GM12873 (cell line): ENCODE data around the gene ANKRD65.

Experiments
- CTCF ChIP-seq: IDR thresholded peaks from 2 replicates; pipeline ENCODE4 v1.5.1; 2012; ENCODE audit warnings: low read depth, mild to moderate bottlenecking, moderate library complexity, low read length, control low read depth; ENCODE audit not compliant: insufficient read depth; ENCODE audit errors: missing control alignments

The ANKRD65 gene

GRCh38 chr1:1399872-1400575, 21.1 kb downstream of the ANKRD65 start:
- no peak for TF ChIP-seq CTCF

GRCh38 chr1:1399187-1399871, 21.7 kb downstream of the ANKRD65 start, which contains the start of gene CCNL2:
TSS of gene CCNL2 (minus strand) at chr1:1399335. CDS start at chr1:1399306, 29 bp downstream.
- TF ChIP-seq CTCF = peak; percentile 68

GRCh38 chr1:1398677-1399186, 22.3 kb downstream of the ANKRD65 start:
- no peak for TF ChIP-seq CTCF

- no peak for TF ChIP-seq CTCF
Observed at GRCh38 chr1:1397839-1398523, 23.1 kb downstream of the ANKRD65 start.

GRCh38 chr1:1395166-1395565, 25.9 kb downstream of the ANKRD65 start:
- no peak for TF ChIP-seq CTCF

- no peak for TF ChIP-seq CTCF
Observed at GRCh38 chr1:1394116-1394515, 27.0 kb downstream of the ANKRD65 start.

- no peak for TF ChIP-seq CTCF
Observed at GRCh38 chr1:1393428-1393827, 27.6 kb downstream of the ANKRD65 start.
